GM19238 (cell line): ENCODE measurements around the gene KAT2B.

ENCODE experiments used
- DNase-seq: peaks from one replicate; pipeline ENCODE4 v3.0.0; 2011; ENCODE audit warnings: low spot score; ENCODE audit not compliant: insufficient read length

The KAT2B gene

GRCh38 chr3:20142517-20142916, 102.3 kb downstream of the KAT2B start:
- no peak for DNase-seq

- DNase-seq: no peak
These were observed 103.3 kb downstream of the KAT2B start for GRCh38 chr3:20143519-20143918.

GRCh38 chr3:20145874-20146273, 105.6 kb downstream of the KAT2B start:
- DNase-seq: no peak

GRCh38 chr3:20146301-20146700, 106.1 kb downstream of the KAT2B start:
- no peak for DNase-seq

- DNase-seq: no peak
These were observed 107.1 kb downstream of the KAT2B start for GRCh38 chr3:20147361-20147760.

GRCh38 chr3:20148466-20148865, 108.2 kb downstream of the KAT2B start:
- no peak for DNase-seq

- DNase-seq: no peak
These were observed 113.8 kb downstream of the KAT2B start for GRCh38 chr3:20154078-20154477.

GRCh38 chr3:20154928-20155327, 114.7 kb downstream of the KAT2B start:
- DNase-seq: no peak

- no peak for DNase-seq
These were observed 120.0 kb downstream of the KAT2B start for GRCh38 chr3:20160230-20160629.

- DNase-seq: no peak
These were observed 121.5 kb downstream of the KAT2B start for GRCh38 chr3:20161714-20162113.

GRCh38 chr3:20173844-20174410, 133.7 kb downstream of the KAT2B start:
- no peak for DNase-seq

- no peak for DNase-seq
These were observed 141.0 kb downstream of the KAT2B start for GRCh38 chr3:20181276-20181675.

GRCh38 chr3:20182206-20182605, 142.0 kb downstream of the KAT2B start:
- no peak for DNase-seq

GRCh38 chr3:20185331-20185678, 145.1 kb downstream of the KAT2B start:
- no peak for DNase-seq

GRCh38 chr3:20185679-20186599, 145.7 kb downstream of the KAT2B start, which contains the start of gene SGO1:
Gene SGO1, minus strand, starts transcription at chr3:20186206. Its CDS starts 2,179 bp downstream, at chr3:20184027.
- peak; percentile 81 for DNase-seq

GRCh38 chr3:20186600-20187004, 146.4 kb downstream of the KAT2B start:
- DNase-seq: no peak

GRCh38 chr3:20190991-20191390, 150.7 kb downstream of the KAT2B start:
- DNase-seq: no peak

GRCh38 chr3:20194793-20195460, 154.7 kb downstream of the KAT2B start:
- no peak for DNase-seq

GRCh38 chr3:20197775-20198174, 157.5 kb downstream of the KAT2B start:
- no peak for DNase-seq

- no peak for DNase-seq
These were observed 160.9 kb downstream of the KAT2B start for GRCh38 chr3:20201143-20201542.
